Keratinocyte (primary cell): ENCODE results near the gene DAGLA. TPM values are rescaled to one million over a fixed set of nuclear protein-coding genes. Genes with fewer than 3 reads are reported as not detected.

ENCODE experiments used
- DNase-seq: peaks from one replicate; pipeline ENCODE4 v3.0.0-alpha.2; 2011; ENCODE audit warnings: low read depth, missing footprints, low spot score
- FAIRE-seq: peaks from 2 replicates; lab custom pipeline; 2011; peaks lifted over from hg19 to GRCh38; lab: Jason Lieb, UNC
- H2AFZ ChIP-seq: 2 replicates; pipeline ENCODE4 v1.6.0; 2012; ENCODE audit warnings: low read length, control low read depth, inconsistent platforms; ENCODE audit not compliant: control insufficient read depth
- H3K27ac ChIP-seq: 2 replicates; pipeline ENCODE4 v1.5.1; 2011; ENCODE audit warnings: low read length; ENCODE audit not compliant: control insufficient read depth, insufficient read depth
- H3K27me3 ChIP-seq: 3 replicates; pipeline ENCODE4 v1.6.0; 2011; ENCODE audit warnings: low read length; ENCODE audit not compliant: control insufficient read depth, insufficient read depth; ENCODE audit errors: extremely low read depth
- H3K36me3 ChIP-seq, 2 experiments: 2 replicates in 1 of 2; 3 replicates in 1 of 2; pipeline ENCODE4 v1.5.1; 2011; ENCODE audit warnings: low read length in 2 of 2, mild to moderate bottlenecking in 1 of 2; ENCODE audit not compliant: control insufficient read depth in 2 of 2, insufficient read depth in 2 of 2; ENCODE audit errors: extremely low read depth in 1 of 2
- H3K4me1 ChIP-seq: 3 replicates; pipeline ENCODE4 v1.5.1; 2011; ENCODE audit warnings: low read length; ENCODE audit not compliant: control insufficient read depth, insufficient read depth; ENCODE audit errors: extremely low read depth
- H3K4me2 ChIP-seq: 3 replicates; pipeline ENCODE4 v1.6.0; 2011; ENCODE audit warnings: low read depth, low read length; ENCODE audit not compliant: control insufficient read depth, insufficient read depth; ENCODE audit errors: extremely low read depth
- H3K4me3 ChIP-seq, 3 experiments: fragments of 200-600 bp in 1 of 3; sonication (generic) in 1 of 3; 2 replicates in 2 of 3; 3 replicates in 1 of 3; pipeline ENCODE4 v1.5.1; 2011 to 2016; ENCODE audit warnings: low read length in 3 of 3, mild to moderate bottlenecking in 3 of 3, control low read depth in 2 of 3, inconsistent platforms in 1 of 3, low read depth in 1 of 3, mixed read lengths in 1 of 3, mixed run types in 1 of 3, moderate library complexity in 1 of 3; ENCODE audit not compliant: control insufficient read depth in 2 of 3, insufficient read depth in 2 of 3; ENCODE audit errors: extremely low read depth in 1 of 3
- H3K79me2 ChIP-seq: 2 replicates; pipeline ENCODE4 v1.6.0; 2012; ENCODE audit warnings: low read length; ENCODE audit not compliant: control insufficient read depth, insufficient read depth
- H3K9ac ChIP-seq: 3 replicates; pipeline ENCODE4 v1.6.0; 2011; ENCODE audit warnings: low read length; ENCODE audit not compliant: control insufficient read depth, insufficient read depth; ENCODE audit errors: extremely low read depth
- H3K9me1 ChIP-seq: 3 replicates; pipeline ENCODE4 v1.6.0; 2011; ENCODE audit warnings: low read length; ENCODE audit not compliant: control insufficient read depth, insufficient read depth; ENCODE audit errors: extremely low read depth
- H3K9me3 ChIP-seq: 2 replicates; pipeline ENCODE4 v1.5.1; 2012; ENCODE audit warnings: low read depth, low read length; ENCODE audit not compliant: control insufficient read depth
- H4K20me1 ChIP-seq: 3 replicates; pipeline ENCODE4 v1.6.0; 2011; ENCODE audit warnings: low read length; ENCODE audit not compliant: control insufficient read depth, insufficient read depth; ENCODE audit errors: extremely low read depth
- CTCF ChIP-seq, 3 experiments: IDR thresholded peaks in 1 of 3; conservative IDR thresholded peaks in 1 of 3; optimal IDR thresholded peaks in 1 of 3; 2 replicates in 2 of 3; 3 replicates in 1 of 3; pipeline versions ENCODE3 to v1.5.1; 2011; ENCODE audit warnings: low read length in 3 of 3, mild to moderate bottlenecking in 3 of 3, moderate library complexity in 2 of 3, control low read depth in 1 of 3, inconsistent platforms in 1 of 3; ENCODE audit not compliant: insufficient read depth in 2 of 3; ENCODE audit errors: extremely low read depth in 1 of 3
- EZH2 ChIP-seq: IDR thresholded peaks from one replicate; pipeline ENCODE4 v1.6.1; 2012; ENCODE audit warnings: inconsistent platforms, mild to moderate bottlenecking, low read length, moderate library complexity
- dilution Hi-C: fragments of 300-500 bp; cut with MboI; formaldehyde crosslinking; loops from one replicate; pipeline ENCODE4 v1.7.0; 2020; ENCODE audit warnings: low sequenced_read_pairs; ENCODE audit not compliant: extremely low pct_ligation_motif_present
- polyA plus RNA-seq, 5 experiments: library from polyadenylated mRNA; depleted of rRNA in 3 of 5; stranded (reverse) in 3 of 5; stranded (forward) in 1 of 5; unstranded in 1 of 5; fragments of >200 nt; gene quantifications; 1 replicate in 1 of 5; 2 replicates in 3 of 5; 3 replicates in 1 of 5; pipeline versions ENCODE4 v1.2.1 to v1.2.3, GENCODE V29; 2011 to 2012; ENCODE audit warnings: missing spikeins in 2 of 5, low read depth in 1 of 5, low replicate concordance in 1 of 5

The DAGLA gene
- polyA plus RNA-seq, 1 donor (not counting 4 experiments of a cell fraction or from before 2014, with no cell fraction given): 0.03 TPM

GRCh38 chr11:61709110-61709509 lies 28.9 kb downstream of the DAGLA start:
- H3K27me3 ChIP-seq: peaks cover 60% of the 10 kb centered on the region
- FAIRE-seq: no peak
- H3K27ac ChIP-seq: no peak overlapping the region

GRCh38 chr11:61709572-61709971 lies 29.4 kb downstream of the DAGLA start:
- Histone ChIP-seq H3K4me2 (no peak overlapping the region), H3K79me2 (no peaks in the 10 kb centered on the region), H3K36me3 (no peaks in the 10 kb centered on the region), H3K4me1 (no peaks in the 10 kb centered on the region), H4K20me1 (no peaks in the 10 kb centered on the region), H3K9me3 (no peaks in the 10 kb centered on the region), H3K27me3 (peaks cover 60% of the 10 kb centered on the region), H2AFZ (no peak overlapping the region), H3K27ac (no peak overlapping the region), H3K4me3 (no peak overlapping the region), H3K9ac (no peak overlapping the region), H3K9me1 (no peaks in the 10 kb centered on the region)
- TF ChIP-seq CTCF (optimal IDR thresholded peaks at IDR 0.05 in 1 of 3, IDR thresholded peaks at IDR 0.05 in 1 of 3, conservative IDR thresholded peaks at IDR 0.05 in 1 of 3; ENCODE audit: extremely low read depth in 1 of 3, insufficient read depth in 2 of 3, low read length in 3 of 3): no peak
- no peak for TF ChIP-seq EZH2
- DNase-seq (no peak), FAIRE-seq (no peak)
- dilution Hi-C loops: no loop called here

More at GRCh38 chr11:61709110-61709509, 28.9 kb downstream of the DAGLA start:
- Histone ChIP-seq H3K9ac (no peak overlapping the region), H3K9me3 (no peaks in the 10 kb centered on the region), H2AFZ (no peak overlapping the region), H3K4me1 (no peaks in the 10 kb centered on the region), H3K36me3 (no peaks in the 10 kb centered on the region), H3K79me2 (no peaks in the 10 kb centered on the region), H3K4me2 (no peak overlapping the region), H3K9me1 (no peaks in the 10 kb centered on the region), H3K4me3 (no peak overlapping the region), H4K20me1 (no peaks in the 10 kb centered on the region)
- DNase-seq: no peak
- no peak for TF ChIP-seq CTCF (optimal IDR thresholded peaks at IDR 0.05 in 1 of 3, IDR thresholded peaks at IDR 0.05 in 1 of 3, conservative IDR thresholded peaks at IDR 0.05 in 1 of 3; ENCODE audit: extremely low read depth in 1 of 3, insufficient read depth in 2 of 3, low read length in 3 of 3)
- no peak for TF ChIP-seq EZH2
- dilution Hi-C loops: no loop called here
